ENCODE data around the gene FHL2. TPM values are rescaled to one million over a fixed set of nuclear protein-coding genes. Genes with fewer than 3 reads are reported as not detected.

Gene FHL2
- total and polyA plus RNA-seq, 2 donors (not counting 1 experiment from before 2014, with no cell fraction given), result not detected

DNA sequence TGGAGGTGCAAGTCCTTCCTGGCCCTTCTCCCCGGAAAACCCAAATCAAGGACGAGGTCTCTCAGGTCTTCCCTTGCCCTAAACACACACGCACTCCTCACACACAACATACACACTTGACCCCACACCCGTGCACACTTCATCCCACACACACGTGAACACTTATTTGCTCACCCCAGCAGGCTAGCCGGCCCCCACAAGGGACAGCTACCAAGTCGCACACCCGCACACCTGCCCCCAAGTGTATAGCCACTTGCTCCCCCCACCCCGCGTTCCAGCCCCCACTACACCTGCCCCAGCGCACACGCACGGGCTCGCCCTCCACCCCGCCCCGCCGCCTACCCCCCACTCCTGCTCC is 69.7 kb downstream of the FHL2 start:
- peak overlapping the region; percentile 92 for H3K4me2 ChIP-seq (replicated peaks; ENCODE audit: low read depth, low read length, poor library complexity, severe bottlenecking)
- H4K20me1 ChIP-seq (ENCODE audit: control insufficient read depth, insufficient read depth, low read length, poor library complexity, severe bottlenecking), result peaks cover 13% of the 10 kb centered on the region
- H3K27me3 ChIP-seq (replicated peaks in 1 of 4; ENCODE audit: control extremely low read depth in 1 of 4, control insufficient read depth in 3 of 4, insufficient read depth in 4 of 4, low read length in 3 of 4), result no peaks in the 10 kb centered on the region
- peaks cover 44% of the 10 kb centered on the region for H3K79me2 ChIP-seq (ENCODE audit: control insufficient read depth, insufficient read depth, low read length)
- intact Hi-C loops (cut with micrococcal nuclease), result loop anchor here (1.0 kb wide), 1 partner anchor 8 kb away; the partner anchor contains the start of gene C2orf49
- Mint-ChIP-seq H3K4me3 (peak overlapping the region; percentile 89), H3K9me3 (ENCODE audit: insufficient read depth) (no peaks in the 10 kb centered on the region), H3K4me1 (peaks cover 44% of the 10 kb centered on the region), H3K27ac (peak overlapping the region; percentile 79), H3K27me3 (no peaks in the 10 kb centered on the region)
- ATAC-seq (ENCODE audit: low read depth) (peak; percentile 12), DNase-seq (peak; percentile 57)
- H3K36me3 ChIP-seq (replicated peaks in 1 of 2; ENCODE audit: control extremely low read depth in 1 of 2, control insufficient read depth in 1 of 2, extremely low read depth in 1 of 2, insufficient read depth in 2 of 2, low read length in 1 of 2), result no peaks in the 10 kb centered on the region
- no peaks in the 10 kb centered on the region for H3K9me3 ChIP-seq (ENCODE audit: control extremely low read depth in 1 of 3, control insufficient read depth in 2 of 3, insufficient read depth in 1 of 3, low read length in 2 of 3)
- H2AFZ ChIP-seq (ENCODE audit: insufficient read depth, low read depth, low read length, poor library complexity, severe bottlenecking), result peak overlapping the region; percentile 85
- peak overlapping the region; percentile 85 for H3K9ac ChIP-seq (ENCODE audit: low read length)
- peak overlapping the region; percentile 36 to 84 (median 64) for H3K4me3 ChIP-seq (ENCODE audit: control extremely low read depth in 1 of 5, extremely low read depth in 1 of 5, insufficient read depth in 1 of 5, low read depth in 2 of 5, low read length in 4 of 5)
- H3K27ac ChIP-seq (ENCODE audit: low read length in 2 of 2), result peak overlapping the region; percentile 19 to 72
- ChIA-PET CTCF (interaction anchor here (1.3 to 1.6 kb wide), 2 partner anchors 13 to 214 kb away, joined by 3 read pairs; no protein-coding TSS in a partner anchor), POLR2A (interaction anchor here (0.6 to 1.8 kb wide), 2 partner anchors 9 to 15 kb away, joined by 6 to 8 read pairs; partner anchors contain the start of gene C2orf49)
- H3K4me1 ChIP-seq (ENCODE audit: control insufficient read depth in 2 of 2, insufficient read depth in 2 of 2, low read length in 2 of 2), result peaks cover 21 to 25% of the 10 kb centered on the region in 2 donors
- no peak for TF ChIP-seq CTCF (IDR thresholded peaks at IDR 0.05)
- no peak for TF ChIP-seq EZH2 (IDR thresholded peaks at IDR 0.05; ENCODE audit: borderline replicate concordance, insufficient read depth, low read depth, low read length, poor library complexity, severe bottlenecking)
- WGBS (ENCODE audit: insufficient coverage), result 2% methylated on average over 6 of the region's 17 CpGs

Data from B cell (primary cell).